HCT116 (cell line): ENCODE measurements around the gene C3orf70. TPM values are rescaled to one million over a fixed set of nuclear protein-coding genes. Genes with fewer than 3 reads are reported as not detected.

ENCODE experiments used
- ATAC-seq: fragments of 200-7000 bp; cut with Tn5 transposase; 2 replicates; pipeline ENCODE4 v1.9.1; 2020; ENCODE audit warnings: mild to moderate bottlenecking, moderate library complexity
- BruUV-seq: library from RNA; stranded (reverse); fragments of 400-500 nt; replicated peaks from 2 replicates; lab custom pipeline; 2021; lab: Mats Ljungman, UMichigan
- CTCF ChIA-PET: fragments of 300-600 bp; sonication (Branson Sonifier 250); formaldehyde crosslinking; loops from one replicate; lab custom pipeline; 2021; ENCODE audit warnings: antibody characterized with exemption; lab: Charles Lee
- POLR2A ChIA-PET: fragments of 300-600, 350-600 bp; sonication (Branson Sonifier 250); formaldehyde crosslinking; loops from one replicate; lab custom pipeline; 2021; ENCODE audit warnings: antibody characterized with exemption; lab: Charles Lee
- RAD21 ChIA-PET, 2 experiments: fragments of 300-600 bp; sonication (Branson Sonifier 250); formaldehyde crosslinking; loops; one replicate each; lab custom pipeline; 2023; ENCODE audit warnings: low total read pairs in 2 of 2; ENCODE audit not compliant: uncharacterized antibody in 2 of 2, unreplicated experiment in 2 of 2, low non-redundant PET in 1 of 2; lab: Charles Lee
- DNase-seq: peaks from one replicate; pipeline ENCODE4 v3.0.0-alpha.2; 2010; ENCODE audit warnings: low read depth, low spot score
- H2AFZ ChIP-seq: fragments of 200-600 bp; shearing (Covaris generic), sonication (generic); 2 replicates; pipeline ENCODE4 v1.6.1; 2017; ENCODE audit warnings: low read depth, mixed run types, mixed read lengths, antibody characterized with exemption, low read length; ENCODE audit not compliant: poor library complexity, severe bottlenecking
- H3K27ac ChIP-seq: 2 replicates; pipeline ENCODE4 v1.5.1; 2012; ENCODE audit warnings: low read depth, low read length
- H3K27me3 ChIP-seq: fragments of 200-600 bp; sonication (generic); 2 replicates; pipeline ENCODE4 v1.6.1; 2016; ENCODE audit warnings: mixed run types, low read length, mixed read lengths; ENCODE audit not compliant: insufficient read depth
- H3K36me3 ChIP-seq, 2 experiments: fragments of 200-500 bp in 1 of 2; fragments of 200-600 bp in 1 of 2; sonication (Bioruptor generic) in 1 of 2; sonication (generic) in 1 of 2; 2 replicates each; pipeline versions ENCODE4 v1.5.1 to v1.6.1; 2014 to 2016; ENCODE audit warnings: low read length in 2 of 2, inconsistent platforms in 1 of 2, mixed read lengths in 1 of 2, mixed run types in 1 of 2; ENCODE audit not compliant: insufficient read depth in 2 of 2, control insufficient read depth in 1 of 2
- H3K4me1 ChIP-seq, 2 experiments: fragments of 200-600 bp in 1 of 2; sonication (generic) in 1 of 2; 2 replicates each; pipeline versions ENCODE4 v1.5.1 to v1.6.1; 2012 to 2017; ENCODE audit warnings: low read length in 2 of 2, inconsistent platforms in 1 of 2, mild to moderate bottlenecking in 1 of 2, mixed read lengths in 1 of 2, mixed run types in 1 of 2, moderate library complexity in 1 of 2; ENCODE audit not compliant: insufficient read depth in 2 of 2, control insufficient read depth in 1 of 2
- H3K4me2 ChIP-seq: fragments of 200-600 bp; sonication (generic); 2 replicates; pipeline ENCODE4 v1.6.1; 2017; ENCODE audit warnings: mixed run types, low read length, mixed read lengths
- H3K4me3 ChIP-seq, 2 experiments: fragments of 200-600 bp in 1 of 2; sonication (generic) in 1 of 2; replicated peaks in 1 of 2; 2 replicates each; pipeline ENCODE4 v1.5.1; 2011 to 2016; ENCODE audit warnings: low read length in 2 of 2, control low read depth in 1 of 2, low read depth in 1 of 2, mild to moderate bottlenecking in 1 of 2, mixed read lengths in 1 of 2, mixed run types in 1 of 2
- H3K79me2 ChIP-seq: fragments of 200-600 bp; sonication (generic); 2 replicates; pipeline ENCODE4 v1.6.1; 2017; ENCODE audit warnings: mild to moderate bottlenecking, mixed run types, low read length, moderate library complexity, mixed read lengths; ENCODE audit not compliant: insufficient read depth
- H3K9ac ChIP-seq: fragments of 200-600 bp; sonication (generic); 2 replicates; pipeline ENCODE4 v1.6.1; 2016; ENCODE audit warnings: low read length, mixed read lengths
- H3K9me2 ChIP-seq: fragments of 200-600 bp; sonication (generic), shearing (Covaris generic); 2 replicates; pipeline ENCODE4 v1.6.1; 2017; ENCODE audit warnings: mixed run types, mild to moderate bottlenecking, moderate library complexity; ENCODE audit not compliant: insufficient read depth
- H3K9me3 ChIP-seq, 2 experiments: fragments of 200-500 bp in 1 of 2; fragments of 200-600 bp in 1 of 2; sonication (Bioruptor generic) in 1 of 2; sonication (generic) in 1 of 2; 2 replicates each; pipeline ENCODE4 v1.6.1; 2014 to 2017; ENCODE audit warnings: low read length in 2 of 2, mixed read lengths in 2 of 2, inconsistent platforms in 1 of 2, low read depth in 1 of 2, mild to moderate bottlenecking in 1 of 2, mixed run types in 1 of 2, moderate library complexity in 1 of 2; ENCODE audit not compliant: control insufficient read depth in 1 of 2, insufficient read depth in 1 of 2
- H4K20me1 ChIP-seq: fragments of 200-600 bp; sonication (generic), shearing (Covaris generic); 2 replicates; pipeline ENCODE4 v1.6.1; 2017; ENCODE audit warnings: mixed run types, mild to moderate bottlenecking, moderate library complexity; ENCODE audit not compliant: insufficient read depth
- ATF3 ChIP-seq: IDR thresholded peaks from 2 replicates; pipeline ENCODE4 v1.6.1; 2012
- CBX3 ChIP-seq: IDR thresholded peaks from 2 replicates; pipeline ENCODE4 v1.6.1; 2012; ENCODE audit warnings: low read depth
- CEBPB ChIP-seq: IDR thresholded peaks from 2 replicates; pipeline ENCODE4 v1.6.1; 2012; ENCODE audit warnings: low read depth
- CTCF ChIP-seq, 3 experiments: fragments of 200-600 bp in 1 of 3; sonication (generic) in 1 of 3; IDR thresholded peaks in 2 of 3; conservative IDR thresholded peaks in 1 of 3; 2 replicates each; pipeline ENCODE4 v1.5.1; 2012 to 2017; ENCODE audit warnings: low read depth in 2 of 3, low read length in 2 of 3, antibody characterized with exemption in 1 of 3, borderline replicate concordance in 1 of 3, control low read depth in 1 of 3, mild to moderate bottlenecking in 1 of 3, mixed read lengths in 1 of 3, mixed run types in 1 of 3, moderate library complexity in 1 of 3; ENCODE audit not compliant: insufficient read depth in 1 of 3
- ELF1 ChIP-seq: IDR thresholded peaks from 2 replicates; pipeline ENCODE4 v1.6.1; 2012; ENCODE audit warnings: low read depth, borderline replicate concordance
- EZH2phosphoT487 ChIP-seq: fragments of 200-600 bp; IDR thresholded peaks from 2 replicates; pipeline ENCODE4 v1.6.1; 2018; ENCODE audit warnings: antibody characterized with exemption, borderline replicate concordance
- FOSL1 ChIP-seq: IDR thresholded peaks from 2 replicates; pipeline ENCODE4 v1.6.1; 2012; ENCODE audit warnings: low read depth
- JUND ChIP-seq: IDR thresholded peaks from 2 replicates; pipeline ENCODE4 v1.6.1; 2012
- POLR2A ChIP-seq: IDR thresholded peaks from 2 replicates; pipeline ENCODE4 v1.7.0; 2011; ENCODE audit warnings: borderline replicate concordance; ENCODE audit not compliant: insufficient read depth, insufficient read length; ENCODE audit errors: extremely low read depth
- RAD21 ChIP-seq: IDR thresholded peaks from 2 replicates; pipeline ENCODE4 v1.6.1; 2012; ENCODE audit warnings: low read depth, mild to moderate bottlenecking
- SIN3A ChIP-seq: IDR thresholded peaks from 2 replicates; pipeline ENCODE4 v1.6.1; 2012; ENCODE audit warnings: low read depth
- SP1 ChIP-seq: IDR thresholded peaks from 2 replicates; pipeline ENCODE4 v1.6.1; 2012; ENCODE audit warnings: low read depth
- ZFX ChIP-seq: fragments of 450-650 bp; IDR thresholded peaks from 2 replicates; pipeline ENCODE4 v1.6.1; 2017
- ZNF274 ChIP-seq: fragments of 200-500 bp; sonication (Bioruptor generic); IDR thresholded peaks from 2 replicates; pipeline ENCODE4 v1.6.1; 2014; ENCODE audit warnings: mild to moderate bottlenecking, low read depth, low read length, inconsistent platforms
- intact Hi-C: fragments of 100-400 bp; cut with micrococcal nuclease; formaldehyde crosslinking; loops from 2 replicates; pipeline ENCODE4 v1.10.0; 2022
- total RNA-seq: library from RNA; stranded (reverse); gene quantifications from one replicate; pipeline ENCODE4 v1.2.1, GENCODE V29; 2021; ENCODE audit not compliant: unreplicated experiment
- TF ChIP-seq, protein P1 (sequence below): IDR thresholded peaks from 2 replicates; pipeline ENCODE4 v1.6.1; 2011; ENCODE audit warnings: mild to moderate bottlenecking, low read length, moderate library complexity; ENCODE audit not compliant: insufficient replicate concordance; ENCODE audit errors: extremely low read depth
- TF ChIP-seq, protein P2 (sequence below): IDR thresholded peaks from 2 replicates; pipeline ENCODE4 v1.6.1; 2012; ENCODE audit warnings: low read depth

Gene C3orf70
- total RNA-seq, 1 experiment from 2014 or later: not detected

GRCh38 chr3:185197068-185197467, 44.2 kb upstream of the C3orf70 start (continued):
- TF ChIP-seq, protein P1, sequence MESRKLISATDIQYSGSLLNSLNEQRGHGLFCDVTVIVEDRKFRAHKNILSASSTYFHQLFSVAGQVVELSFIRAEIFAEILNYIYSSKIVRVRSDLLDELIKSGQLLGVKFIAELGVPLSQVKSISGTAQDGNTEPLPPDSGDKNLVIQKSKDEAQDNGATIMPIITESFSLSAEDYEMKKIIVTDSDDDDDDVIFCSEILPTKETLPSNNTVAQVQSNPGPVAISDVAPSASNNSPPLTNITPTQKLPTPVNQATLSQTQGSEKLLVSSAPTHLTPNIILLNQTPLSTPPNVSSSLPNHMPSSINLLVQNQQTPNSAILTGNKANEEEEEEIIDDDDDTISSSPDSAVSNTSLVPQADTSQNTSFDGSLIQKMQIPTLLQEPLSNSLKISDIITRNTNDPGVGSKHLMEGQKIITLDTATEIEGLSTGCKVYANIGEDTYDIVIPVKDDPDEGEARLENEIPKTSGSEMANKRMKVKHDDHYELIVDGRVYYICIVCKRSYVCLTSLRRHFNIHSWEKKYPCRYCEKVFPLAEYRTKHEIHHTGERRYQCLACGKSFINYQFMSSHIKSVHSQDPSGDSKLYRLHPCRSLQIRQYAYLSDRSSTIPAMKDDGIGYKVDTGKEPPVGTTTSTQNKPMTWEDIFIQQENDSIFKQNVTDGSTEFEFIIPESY: no peak

- H3K36me3 ChIP-seq: no peaks in the 10 kb centered on the region
- BruUV-seq: no TSS peak
- POLR2A ChIA-PET: no interaction called here
Observed at GRCh38 chr3:185195652-185196051, 42.8 kb upstream of the C3orf70 start.

More at GRCh38 chr3:185195652-185196051, 42.8 kb upstream of the C3orf70 start:
- Histone ChIP-seq H3K27me3 (no peaks in the 10 kb centered on the region), H3K4me3 (no peak overlapping the region), H3K27ac (no peak overlapping the region), H3K9ac (no peak overlapping the region), H4K20me1 (no peaks in the 10 kb centered on the region), H3K9me3 (no peaks in the 10 kb centered on the region), H3K79me2 (no peaks in the 10 kb centered on the region), H3K4me2 (no peak overlapping the region), H3K9me2 (no peaks in the 10 kb centered on the region), H2AFZ (no peak overlapping the region), H3K4me1 (no peaks in the 10 kb centered on the region)
- DNase-seq: no peak
- intact Hi-C loops: no loop called here
- TF ChIP-seq ZNF274 (no peak), SP1 (no peak), POLR2A (no peak), EZH2phosphoT487 (no peak), ATF3 (no peak), FOSL1 (no peak), CBX3 (no peak), CTCF (IDR thresholded peaks at IDR 0.05 in 2 of 3, conservative IDR thresholded peaks at IDR 0.05 in 1 of 3; ENCODE audit: borderline replicate concordance in 1 of 3, insufficient read depth in 1 of 3, low read depth in 2 of 3, low read length in 2 of 3) (no peak), RAD21 (no peak), CEBPB (no peak), SIN3A (no peak), ZFX (no peak), ELF1 (no peak), JUND (no peak)
- TF ChIP-seq, protein P2, sequence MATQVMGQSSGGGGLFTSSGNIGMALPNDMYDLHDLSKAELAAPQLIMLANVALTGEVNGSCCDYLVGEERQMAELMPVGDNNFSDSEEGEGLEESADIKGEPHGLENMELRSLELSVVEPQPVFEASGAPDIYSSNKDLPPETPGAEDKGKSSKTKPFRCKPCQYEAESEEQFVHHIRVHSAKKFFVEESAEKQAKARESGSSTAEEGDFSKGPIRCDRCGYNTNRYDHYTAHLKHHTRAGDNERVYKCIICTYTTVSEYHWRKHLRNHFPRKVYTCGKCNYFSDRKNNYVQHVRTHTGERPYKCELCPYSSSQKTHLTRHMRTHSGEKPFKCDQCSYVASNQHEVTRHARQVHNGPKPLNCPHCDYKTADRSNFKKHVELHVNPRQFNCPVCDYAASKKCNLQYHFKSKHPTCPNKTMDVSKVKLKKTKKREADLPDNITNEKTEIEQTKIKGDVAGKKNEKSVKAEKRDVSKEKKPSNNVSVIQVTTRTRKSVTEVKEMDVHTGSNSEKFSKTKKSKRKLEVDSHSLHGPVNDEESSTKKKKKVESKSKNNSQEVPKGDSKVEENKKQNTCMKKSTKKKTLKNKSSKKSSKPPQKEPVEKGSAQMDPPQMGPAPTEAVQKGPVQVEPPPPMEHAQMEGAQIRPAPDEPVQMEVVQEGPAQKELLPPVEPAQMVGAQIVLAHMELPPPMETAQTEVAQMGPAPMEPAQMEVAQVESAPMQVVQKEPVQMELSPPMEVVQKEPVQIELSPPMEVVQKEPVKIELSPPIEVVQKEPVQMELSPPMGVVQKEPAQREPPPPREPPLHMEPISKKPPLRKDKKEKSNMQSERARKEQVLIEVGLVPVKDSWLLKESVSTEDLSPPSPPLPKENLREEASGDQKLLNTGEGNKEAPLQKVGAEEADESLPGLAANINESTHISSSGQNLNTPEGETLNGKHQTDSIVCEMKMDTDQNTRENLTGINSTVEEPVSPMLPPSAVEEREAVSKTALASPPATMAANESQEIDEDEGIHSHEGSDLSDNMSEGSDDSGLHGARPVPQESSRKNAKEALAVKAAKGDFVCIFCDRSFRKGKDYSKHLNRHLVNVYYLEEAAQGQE: no peak
- TF ChIP-seq, protein P1: no peak
- CTCF ChIA-PET: no interaction called here
- ATAC-seq: no peak
- RAD21 ChIA-PET: no interaction called here
